Endothelial cell of umbilical vein (primary cell): ENCODE results near the gene CDYL. TPM values are rescaled to one million over a fixed set of nuclear protein-coding genes. Genes with fewer than 3 reads are reported as not detected.

Source experiments
- BruUV-seq: library from RNA; stranded (reverse); fragments of 400-500 nt; replicated peaks from 2 replicates; lab custom pipeline; 2021; lab: Mats Ljungman, UMichigan
- CTCF ChIA-PET: fragments of 300-600, 350-600 bp; sonication (Branson Sonifier 250); formaldehyde crosslinking; loops from one replicate; lab custom pipeline; 2021; ENCODE audit warnings: antibody characterized with exemption, inconsistent platforms; lab: Charles Lee
- POLR2A ChIA-PET: fragments of 300-600, 350-600 bp; sonication (Branson Sonifier 250); formaldehyde crosslinking; loops from one replicate; lab custom pipeline; 2021; ENCODE audit warnings: antibody characterized with exemption, inconsistent platforms; lab: Charles Lee
- DNase-seq: peaks from one replicate; pipeline ENCODE4 v3.0.0-alpha.2; 2011; ENCODE audit warnings: low read depth, low spot score
- FAIRE-seq: peaks from 2 replicates; lab custom pipeline; 2011; peaks lifted over from hg19 to GRCh38; lab: Jason Lieb, UNC
- H2AFZ ChIP-seq: 2 replicates; pipeline ENCODE4 v1.6.0; 2012; ENCODE audit warnings: low read depth, low read length, control low read depth, inconsistent platforms
- H3K27ac ChIP-seq: 2 replicates; pipeline ENCODE4 v1.5.1; 2011; ENCODE audit warnings: low read depth, mild to moderate bottlenecking, control low read depth, low read length, moderate library complexity; ENCODE audit not compliant: insufficient read depth
- H3K27me3 ChIP-seq, 2 experiments: 2 replicates each; pipeline versions ENCODE4 v1.6.0 to v1.6.1; 2011; ENCODE audit warnings: low read length in 2 of 2, mixed read lengths in 1 of 2; ENCODE audit not compliant: control insufficient read depth in 2 of 2, insufficient read depth in 2 of 2
- H3K36me3 ChIP-seq, 2 experiments: 2 replicates in 1 of 2; 3 replicates in 1 of 2; pipeline ENCODE4 v1.5.1; 2011; ENCODE audit warnings: low read length in 2 of 2, mild to moderate bottlenecking in 1 of 2, moderate library complexity in 1 of 2; ENCODE audit not compliant: control insufficient read depth in 2 of 2, insufficient read depth in 2 of 2; ENCODE audit errors: extremely low read depth in 1 of 2
- H3K4me1 ChIP-seq: 3 replicates; pipeline ENCODE4 v1.5.1; 2011; ENCODE audit warnings: mild to moderate bottlenecking, low read length; ENCODE audit not compliant: control insufficient read depth, insufficient read depth; ENCODE audit errors: extremely low read depth
- H3K4me2 ChIP-seq: 2 replicates; pipeline ENCODE4 v1.6.1; 2011; ENCODE audit warnings: low read length, control low read depth, mixed read lengths; ENCODE audit not compliant: insufficient read depth
- H3K4me3 ChIP-seq, 3 experiments: fragments of 200-600 bp in 1 of 3; sonication (generic), shearing (Covaris generic) in 1 of 3; replicated peaks in 1 of 3; 2 replicates each; pipeline ENCODE4 v1.5.1; 2011 to 2016; ENCODE audit warnings: control low read depth in 3 of 3, low read length in 3 of 3, mild to moderate bottlenecking in 2 of 3, inconsistent platforms in 1 of 3, low read depth in 1 of 3, moderate library complexity in 1 of 3; ENCODE audit not compliant: insufficient read depth in 1 of 3
- H3K79me2 ChIP-seq: 2 replicates; pipeline ENCODE4 v1.6.0; 2012; ENCODE audit warnings: low read length, inconsistent platforms; ENCODE audit not compliant: control insufficient read depth, insufficient read depth
- H3K9ac ChIP-seq: replicated peaks from 2 replicates; pipeline ENCODE3; 2011; ENCODE audit warnings: low read length, control low read depth; ENCODE audit not compliant: insufficient read depth; ENCODE audit errors: extremely low read depth
- H3K9me1 ChIP-seq: replicated peaks from 3 replicates; pipeline ENCODE4 v1.6.0; 2011; ENCODE audit warnings: mild to moderate bottlenecking, low read length; ENCODE audit not compliant: control insufficient read depth, insufficient read depth; ENCODE audit errors: extremely low read depth
- H3K9me3 ChIP-seq: replicated peaks from 2 replicates; pipeline ENCODE4 v1.5.1; 2012; ENCODE audit warnings: low read length, inconsistent platforms; ENCODE audit not compliant: control insufficient read depth, insufficient read depth
- H4K20me1 ChIP-seq: replicated peaks from 2 replicates; pipeline ENCODE3; 2011; ENCODE audit warnings: mild to moderate bottlenecking, low read length; ENCODE audit not compliant: control insufficient read depth, insufficient read depth; ENCODE audit errors: extremely low read depth
- CTCF ChIP-seq, 2 donors: IDR thresholded peaks; 1 replicate in 1 of 2; 2 replicates in 1 of 2; pipeline ENCODE4 v1.5.1; 2011; ENCODE audit warnings: low read length in 2 of 2, mild to moderate bottlenecking in 2 of 2, moderate library complexity in 2 of 2, control low read depth in 1 of 2, inconsistent platforms in 1 of 2, low read depth in 1 of 2; ENCODE audit not compliant: insufficient read depth in 1 of 2; ENCODE audit errors: extremely low read depth in 1 of 2
- EZH2 ChIP-seq: IDR thresholded peaks from 2 replicates; pipeline ENCODE4 v1.6.1; 2012; ENCODE audit warnings: borderline replicate concordance, low read depth, mild to moderate bottlenecking, moderate library complexity, low read length, inconsistent platforms; ENCODE audit not compliant: severe bottlenecking
- JUN ChIP-seq: IDR thresholded peaks from 2 replicates; pipeline ENCODE4 v1.6.1; 2011; ENCODE audit warnings: borderline replicate concordance, low read depth; ENCODE audit not compliant: insufficient read length, insufficient read depth
- MAX ChIP-seq: IDR thresholded peaks from 2 replicates; pipeline ENCODE4 v1.6.1; 2011; ENCODE audit not compliant: insufficient read depth, insufficient read length
- MYC ChIP-seq: IDR thresholded peaks from one replicate; pipeline ENCODE4 v1.6.1; 2011; ENCODE audit warnings: mild to moderate bottlenecking, low read depth, low read length
- POLR2A ChIP-seq: IDR thresholded peaks from 2 replicates; pipeline ENCODE4 v1.6.1; 2012; ENCODE audit warnings: low read depth, mild to moderate bottlenecking, control low read depth, low read length
- POLR2AphosphoS5 ChIP-seq: IDR thresholded peaks from 2 replicates; pipeline ENCODE4 v1.6.1; 2012; ENCODE audit warnings: low read depth, mild to moderate bottlenecking, control low read depth, low read length, moderate library complexity; ENCODE audit not compliant: insufficient read depth
- dilution Hi-C: fragments of 300-500 bp; cut with MboI; formaldehyde crosslinking; loops from one replicate; pipeline ENCODE4 v1.15.0; 2019; ENCODE audit warnings: low sequenced_read_pairs; ENCODE audit not compliant: extremely low pct_ligation_motif_present
- intact Hi-C: fragments of 100-400 bp; cut with micrococcal nuclease; formaldehyde crosslinking; loops from one replicate; pipeline ENCODE4 v1.10.0; 2022
- polyA plus RNA-seq, 4 experiments: library from polyadenylated mRNA; depleted of rRNA in 3 of 4; stranded (reverse) in 3 of 4; unstranded in 1 of 4; fragments of >200 nt; gene quantifications; 2 replicates each; pipeline versions ENCODE4 v1.2.1 to v1.2.3, GENCODE V29; 2011 to 2012; ENCODE audit warnings: missing spikeins in 1 of 4
- total RNA-seq: library from RNA; stranded (reverse); gene quantifications from 2 replicates; pipeline ENCODE4 v1.2.3, GENCODE V29; 2021

CDYL gene
- total and polyA plus RNA-seq, 2 donors (not counting 3 experiments of a cell fraction or from before 2014, with no cell fraction given) = 10.2 to 35.6 TPM

DNA sequence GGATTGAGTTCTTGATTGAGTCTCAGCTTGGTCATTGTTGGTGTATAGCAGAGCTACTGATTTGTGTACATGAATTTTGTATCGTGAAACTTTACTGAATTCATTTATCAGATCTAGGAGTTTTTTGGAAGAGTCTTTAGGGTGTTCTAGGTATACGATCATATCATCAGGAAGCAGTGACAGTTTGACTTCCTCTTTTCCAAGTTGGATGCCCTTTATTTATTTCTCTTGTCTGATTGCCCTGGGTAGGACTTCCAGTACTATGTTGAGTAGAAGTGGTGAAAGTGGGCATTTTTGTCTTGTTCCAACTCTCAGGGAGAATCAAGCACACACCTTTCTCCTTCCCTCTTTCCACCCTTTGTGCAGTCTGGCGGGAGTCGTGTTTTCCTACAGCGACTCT is 201.3 kb downstream of the CDYL start:
- Histone ChIP-seq H3K27me3 (peaks cover 6 to 8% of the 10 kb centered on the region in 2 experiments), H3K79me2 (no peaks in the 10 kb centered on the region), H3K36me3 (no peaks in the 10 kb centered on the region), H3K4me1 (no peaks in the 10 kb centered on the region), H3K9me1 (no peaks in the 10 kb centered on the region), H4K20me1 (no peaks in the 10 kb centered on the region), H3K9me3 (no peaks in the 10 kb centered on the region), H3K4me3 (no peak overlapping the region), H2AFZ (no peak overlapping the region), H3K27ac (no peak overlapping the region), H3K4me2 (no peak overlapping the region), H3K9ac (no peak overlapping the region)
- DNase-seq = no peak
- BruUV-seq = no TSS peak
- dilution Hi-C loops (no loop called here), intact Hi-C loops (no loop called here)
- POLR2A ChIA-PET = no interaction called here
- TF ChIP-seq EZH2 (no peak), POLR2A (no peak), POLR2AphosphoS5 (no peak), JUN (no peak)
- CTCF ChIA-PET = no interaction called here
- no peak for FAIRE-seq

DNA sequence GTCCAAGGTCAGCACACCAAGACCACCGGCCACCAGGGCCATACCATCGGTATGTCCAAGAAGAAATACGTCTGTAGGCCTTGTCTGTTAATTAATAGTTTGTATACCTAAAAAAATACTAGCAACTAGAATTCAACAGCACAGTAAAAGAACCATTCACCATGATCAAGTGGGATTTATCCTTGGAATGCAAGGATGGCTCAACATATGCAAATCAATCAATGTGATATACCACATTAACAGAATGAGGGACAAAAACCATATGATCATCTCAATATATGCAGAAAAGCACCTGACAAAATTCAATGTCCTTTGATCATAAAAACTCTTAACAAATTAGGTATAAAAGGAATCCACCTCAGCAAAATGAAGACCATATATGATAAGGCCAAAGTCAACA is 203.2 kb downstream of the CDYL start:
- intact Hi-C loops = no loop called here
- no peak for FAIRE-seq
- Histone ChIP-seq H3K4me3 (no peak overlapping the region), H3K27ac (no peak overlapping the region), H3K36me3 (no peaks in the 10 kb centered on the region), H3K27me3 (peaks cover 3 to 4% of the 10 kb centered on the region in 2 experiments), H3K9me3 (no peaks in the 10 kb centered on the region), H4K20me1 (no peaks in the 10 kb centered on the region), H3K9ac (no peak overlapping the region), H3K4me2 (no peak overlapping the region), H3K79me2 (no peaks in the 10 kb centered on the region), H3K9me1 (no peaks in the 10 kb centered on the region), H3K4me1 (no peaks in the 10 kb centered on the region), H2AFZ (no peak overlapping the region)
- dilution Hi-C loops = no loop called here
- no peak for DNase-seq
- no peak for TF ChIP-seq MAX
- no peak for TF ChIP-seq CTCF (IDR thresholded peaks at IDR 0.05; ENCODE audit: extremely low read depth in 1 of 2, insufficient read depth in 1 of 2, low read depth in 1 of 2, low read length in 2 of 2)
- TF ChIP-seq EZH2 = no peak
- no peak for TF ChIP-seq MYC
- no peak for TF ChIP-seq POLR2AphosphoS5
- ChIA-PET CTCF (no interaction called here), POLR2A (no interaction called here)
- BruUV-seq = no TSS peak
